ENCODE measurements around the gene N4BP2L2.

Gene N4BP2L2

GRCh38 chr13:32474999-32475792 is 63.4 kb downstream of the N4BP2L2 start:
- no peak for TF ChIP-seq CTCF (IDR thresholded peaks at IDR 0.05; ENCODE audit: low read depth, low read length, missing control alignments)
- in situ Hi-C loops (cut with HindIII; ENCODE audit: low sequenced_read_pairs), result no loop called here
- DNase-seq (ENCODE audit: low read depth), result no peak
- H3K4me3 ChIP-seq (ENCODE audit: low read depth, low read length), result no peak overlapping the region

GRCh38 chr13:32473650-32474049 is 64.9 kb downstream of the N4BP2L2 start:
- no peak for TF ChIP-seq CTCF (IDR thresholded peaks at IDR 0.05; ENCODE audit: low read depth, low read length, missing control alignments)
- no peak for DNase-seq (ENCODE audit: low read depth)
- in situ Hi-C loops (cut with HindIII; ENCODE audit: low sequenced_read_pairs), result no loop called here
- H3K4me3 ChIP-seq (ENCODE audit: low read depth, low read length), result no peak overlapping the region

- TF ChIP-seq CTCF (IDR thresholded peaks at IDR 0.05; ENCODE audit: low read depth, low read length, missing control alignments), result no peak
- DNase-seq (ENCODE audit: low read depth), result no peak
- in situ Hi-C loops (cut with HindIII; ENCODE audit: low sequenced_read_pairs), result no loop called here
- no peak overlapping the region for H3K4me3 ChIP-seq (ENCODE audit: low read depth, low read length)
Observed at GRCh38 chr13:32472194-32472621, 66.4 kb downstream of the N4BP2L2 start.

- no peak for DNase-seq (ENCODE audit: low read depth)
- no peak for TF ChIP-seq CTCF (IDR thresholded peaks at IDR 0.05; ENCODE audit: low read depth, low read length, missing control alignments)
- no peak overlapping the region for H3K4me3 ChIP-seq (ENCODE audit: low read depth, low read length)
- in situ Hi-C loops (cut with HindIII; ENCODE audit: low sequenced_read_pairs), result no loop called here
Observed at GRCh38 chr13:32471187-32471922, 67.2 kb downstream of the N4BP2L2 start.

- no peak overlapping the region for H3K4me3 ChIP-seq (ENCODE audit: low read depth, low read length)
- TF ChIP-seq CTCF (IDR thresholded peaks at IDR 0.05; ENCODE audit: low read depth, low read length, missing control alignments), result no peak
- DNase-seq (ENCODE audit: low read depth), result no peak
- in situ Hi-C loops (cut with HindIII; ENCODE audit: low sequenced_read_pairs), result no loop called here
Observed at GRCh38 chr13:32468502-32469142, 70.0 kb downstream of the N4BP2L2 start.

- no peak for DNase-seq (ENCODE audit: low read depth)
- no peak for TF ChIP-seq CTCF (IDR thresholded peaks at IDR 0.05; ENCODE audit: low read depth, low read length, missing control alignments)
Observed at GRCh38 chr13:32456591-32456990, 82.0 kb downstream of the N4BP2L2 start.

More at GRCh38 chr13:32456591-32456990, 82.0 kb downstream of the N4BP2L2 start:
- in situ Hi-C loops (cut with HindIII; ENCODE audit: low sequenced_read_pairs), result no loop called here
- no peak overlapping the region for H3K4me3 ChIP-seq (ENCODE audit: low read depth, low read length)
